ENCODE data around the gene DLGAP1. TPM values are rescaled to one million over a fixed set of nuclear protein-coding genes. Genes with fewer than 3 reads are reported as not detected.

Gene DLGAP1
- total RNA-seq, 1 donor from 2014 or later = 0.36 TPM

GRCh38 chr18:3498698-3499471 is 956.2 kb downstream of the DLGAP1 start:
- no peaks in the 10 kb centered on the region for H3K9me3 Mint-ChIP-seq
- peaks cover 3% of the 10 kb centered on the region for H3K36me3 Mint-ChIP-seq (ENCODE audit: low read depth)
- H3K4me1 Mint-ChIP-seq (ENCODE audit: low read depth) = peaks cover 14% of the 10 kb centered on the region
- H3K27me3 Mint-ChIP-seq (ENCODE audit: insufficient read depth) = peaks cover 38% of the 10 kb centered on the region
- intact Hi-C loops (cut with micrococcal nuclease) = no loop called here
- H3K27ac Mint-ChIP-seq = no peak overlapping the region
- peak overlapping the region; percentile 65 for H3K4me3 Mint-ChIP-seq
- DNase-seq (ENCODE audit: low spot score) = no peak

GRCh38 chr18:3495691-3496430 is 959.2 kb downstream of the DLGAP1 start:
- no peak for DNase-seq (ENCODE audit: low spot score)
- intact Hi-C loops (cut with micrococcal nuclease) = no loop called here
- peaks cover 3% of the 10 kb centered on the region for H3K36me3 Mint-ChIP-seq (ENCODE audit: low read depth)
- H3K4me1 Mint-ChIP-seq (ENCODE audit: low read depth) = peaks cover 14% of the 10 kb centered on the region
- H3K27ac Mint-ChIP-seq = no peak overlapping the region
- H3K9me3 Mint-ChIP-seq = no peaks in the 10 kb centered on the region
- no peak overlapping the region for H3K4me3 Mint-ChIP-seq
- H3K27me3 Mint-ChIP-seq (ENCODE audit: insufficient read depth) = peaks cover 38% of the 10 kb centered on the region

- intact Hi-C loops (cut with micrococcal nuclease) = no loop called here
Observed at GRCh38 chr18:3494569-3494968, 960.5 kb downstream of the DLGAP1 start.

GRCh38 chr18:3494245-3494526 is 960.9 kb downstream of the DLGAP1 start:
- Mint-ChIP-seq H3K9me3 (no peaks in the 10 kb centered on the region), H3K36me3 (ENCODE audit: low read depth) (peaks cover 2% of the 10 kb centered on the region), H3K27ac (no peak overlapping the region), H3K4me1 (ENCODE audit: low read depth) (peaks cover 6% of the 10 kb centered on the region), H3K4me3 (no peak overlapping the region), H3K27me3 (ENCODE audit: insufficient read depth) (peaks cover 33% of the 10 kb centered on the region)
- intact Hi-C loops (cut with micrococcal nuclease) = no loop called here
- no peak for DNase-seq (ENCODE audit: low spot score)

More at GRCh38 chr18:3494569-3494968, 960.5 kb downstream of the DLGAP1 start:
- Mint-ChIP-seq H3K27me3 (ENCODE audit: insufficient read depth) (peaks cover 37% of the 10 kb centered on the region), H3K27ac (no peak overlapping the region), H3K4me3 (no peak overlapping the region), H3K4me1 (ENCODE audit: low read depth) (peaks cover 9% of the 10 kb centered on the region), H3K36me3 (ENCODE audit: low read depth) (peaks cover 2% of the 10 kb centered on the region), H3K9me3 (no peaks in the 10 kb centered on the region)
- no peak for DNase-seq (ENCODE audit: low spot score)

GRCh38 chr18:3493501-3494244 is 961.4 kb downstream of the DLGAP1 start:
- DNase-seq (ENCODE audit: low spot score) = no peak
- peaks cover 31% of the 10 kb centered on the region for H3K27me3 Mint-ChIP-seq (ENCODE audit: insufficient read depth)
- H3K27ac Mint-ChIP-seq = no peak overlapping the region
- no peaks in the 10 kb centered on the region for H3K9me3 Mint-ChIP-seq
- intact Hi-C loops (cut with micrococcal nuclease) = no loop called here
- no peak overlapping the region for H3K4me3 Mint-ChIP-seq
- peaks cover 2% of the 10 kb centered on the region for H3K36me3 Mint-ChIP-seq (ENCODE audit: low read depth)
- H3K4me1 Mint-ChIP-seq (ENCODE audit: low read depth) = peaks cover 5% of the 10 kb centered on the region

- H3K36me3 Mint-ChIP-seq (ENCODE audit: low read depth) = peaks cover 1% of the 10 kb centered on the region
- intact Hi-C loops (cut with micrococcal nuclease) = no loop called here
- H3K27ac Mint-ChIP-seq = no peak overlapping the region
- DNase-seq (ENCODE audit: low spot score) = no peak
- H3K4me1 Mint-ChIP-seq (ENCODE audit: low read depth) = no peaks in the 10 kb centered on the region
- no peak overlapping the region for H3K4me3 Mint-ChIP-seq
- peaks cover 22% of the 10 kb centered on the region for H3K27me3 Mint-ChIP-seq (ENCODE audit: insufficient read depth)
- no peaks in the 10 kb centered on the region for H3K9me3 Mint-ChIP-seq
Observed at GRCh38 chr18:3492721-3493120, 962.4 kb downstream of the DLGAP1 start.

GRCh38 chr18:3491981-3492555 is 963.0 kb downstream of the DLGAP1 start:
- Mint-ChIP-seq H3K9me3 (no peaks in the 10 kb centered on the region), H3K27me3 (ENCODE audit: insufficient read depth) (peaks cover 18% of the 10 kb centered on the region), H3K4me3 (no peak overlapping the region), H3K36me3 (ENCODE audit: low read depth) (no peaks in the 10 kb centered on the region), H3K27ac (no peak overlapping the region), H3K4me1 (ENCODE audit: low read depth) (no peaks in the 10 kb centered on the region)
- DNase-seq (ENCODE audit: low spot score) = no peak
- intact Hi-C loops (cut with micrococcal nuclease) = no loop called here

- intact Hi-C loops (cut with micrococcal nuclease) = no loop called here
- Mint-ChIP-seq H3K4me1 (ENCODE audit: low read depth) (no peaks in the 10 kb centered on the region), H3K36me3 (ENCODE audit: low read depth) (no peaks in the 10 kb centered on the region), H3K27ac (no peak overlapping the region), H3K27me3 (ENCODE audit: insufficient read depth) (peaks cover 13% of the 10 kb centered on the region), H3K4me3 (no peak overlapping the region), H3K9me3 (no peaks in the 10 kb centered on the region)
- DNase-seq (ENCODE audit: low spot score) = no peak
Observed at GRCh38 chr18:3489462-3489861, 965.6 kb downstream of the DLGAP1 start.

- Mint-ChIP-seq H3K4me1 (ENCODE audit: low read depth) (no peaks in the 10 kb centered on the region), H3K27me3 (ENCODE audit: insufficient read depth) (peaks cover 6% of the 10 kb centered on the region), H3K27ac (no peak overlapping the region), H3K36me3 (ENCODE audit: low read depth) (no peaks in the 10 kb centered on the region), H3K9me3 (no peaks in the 10 kb centered on the region), H3K4me3 (no peak overlapping the region)
- intact Hi-C loops (cut with micrococcal nuclease) = no loop called here
- no peak for DNase-seq (ENCODE audit: low spot score)
Observed at GRCh38 chr18:3486512-3486911, 968.6 kb downstream of the DLGAP1 start.

GRCh38 chr18:3485153-3486149 is 969.7 kb downstream of the DLGAP1 start:
- no peaks in the 10 kb centered on the region for H3K36me3 Mint-ChIP-seq (ENCODE audit: low read depth)
- no peak overlapping the region for H3K4me3 Mint-ChIP-seq
- intact Hi-C loops (cut with micrococcal nuclease) = no loop called here
- H3K9me3 Mint-ChIP-seq = no peaks in the 10 kb centered on the region
- DNase-seq (ENCODE audit: low spot score) = no peak
- H3K27ac Mint-ChIP-seq = no peak overlapping the region
- H3K27me3 Mint-ChIP-seq (ENCODE audit: insufficient read depth) = peaks cover 9% of the 10 kb centered on the region
- H3K4me1 Mint-ChIP-seq (ENCODE audit: low read depth) = no peaks in the 10 kb centered on the region

GRCh38 chr18:3482258-3482657 is 972.8 kb downstream of the DLGAP1 start:
- H3K4me1 Mint-ChIP-seq (ENCODE audit: low read depth) = no peaks in the 10 kb centered on the region
- no peak overlapping the region for H3K27ac Mint-ChIP-seq
- no peaks in the 10 kb centered on the region for H3K36me3 Mint-ChIP-seq (ENCODE audit: low read depth)
- peaks cover 8% of the 10 kb centered on the region for H3K27me3 Mint-ChIP-seq (ENCODE audit: insufficient read depth)
- no peak overlapping the region for H3K4me3 Mint-ChIP-seq
- H3K9me3 Mint-ChIP-seq = no peaks in the 10 kb centered on the region
- intact Hi-C loops (cut with micrococcal nuclease) = loop anchor here (5.0 kb wide), 1 partner anchor 45 kb away; no protein-coding TSS in a partner anchor
- no peak for DNase-seq (ENCODE audit: low spot score)

- H3K4me3 Mint-ChIP-seq = no peak overlapping the region
- no peaks in the 10 kb centered on the region for H3K9me3 Mint-ChIP-seq
- intact Hi-C loops (cut with micrococcal nuclease) = loop anchor here (5.0 kb wide), 1 partner anchor 46 kb away; no protein-coding TSS in a partner anchor
- peaks cover 8% of the 10 kb centered on the region for H3K27me3 Mint-ChIP-seq (ENCODE audit: insufficient read depth)
- no peak for DNase-seq (ENCODE audit: low spot score)
- no peaks in the 10 kb centered on the region for H3K4me1 Mint-ChIP-seq (ENCODE audit: low read depth)
- no peaks in the 10 kb centered on the region for H3K36me3 Mint-ChIP-seq (ENCODE audit: low read depth)
- no peak overlapping the region for H3K27ac Mint-ChIP-seq
Observed at GRCh38 chr18:3481696-3482210, 973.4 kb downstream of the DLGAP1 start.

Measured in activated T-helper 1 cell treated with anti-CD3 and anti-CD28 coated beads, Interleukin-12 subunit alpha, Interleukin-12 subunit beta, Interleukin-2, Interleukin-4 antibody, amounts not matched to agents 30 ng/mL and 10 ng/mL and 1 ng/mL, durations not matched to agents 14 hours and 24 hours and 36 hours (primary cell).